HEK293 (cell line): ENCODE measurements around the gene STON2.

Source experiments
- AEBP2 ChIP-seq: fragments of 450-650 bp; formaldehyde crosslinking; IDR thresholded peaks from 2 replicates; pipeline ENCODE4 v1.5.1; 2016; ENCODE audit warnings: missing biosample characterization, missing genetic modification characterization, borderline replicate concordance
- EGR2 ChIP-seq: fragments of 450-650 bp; formaldehyde crosslinking; IDR thresholded peaks from 2 replicates; pipeline ENCODE4 v1.5.1; 2016; ENCODE audit warnings: low read depth, missing biosample characterization, missing genetic modification characterization
- GFI1B ChIP-seq: fragments of 450-650 bp; formaldehyde crosslinking; IDR thresholded peaks from 2 replicates; pipeline ENCODE4 v1.5.1; 2016; ENCODE audit warnings: missing biosample characterization, missing genetic modification characterization
- KLF17 ChIP-seq: fragments of 450-650 bp; formaldehyde crosslinking; IDR thresholded peaks from 2 replicates; pipeline ENCODE4 v1.5.1; 2016; ENCODE audit warnings: missing biosample characterization, missing genetic modification characterization
- PRDM10 ChIP-seq: fragments of 450-650 bp; formaldehyde crosslinking; IDR thresholded peaks from 2 replicates; pipeline ENCODE4 v1.5.1; 2016; ENCODE audit warnings: missing biosample characterization, missing genetic modification characterization
- RBAK ChIP-seq: fragments of 450-650 bp; formaldehyde crosslinking; IDR thresholded peaks from 2 replicates; pipeline ENCODE4 v1.5.1; 2016; ENCODE audit warnings: missing biosample characterization, missing genetic modification characterization
- SCRT2 ChIP-seq: fragments of 450-650 bp; formaldehyde crosslinking; IDR thresholded peaks from 2 replicates; pipeline ENCODE4 v1.5.1; 2016; ENCODE audit warnings: missing biosample characterization, missing genetic modification characterization
- YY1 ChIP-seq: fragments of 450-650 bp; formaldehyde crosslinking; IDR thresholded peaks from 2 replicates; pipeline ENCODE4 v1.5.1; 2018; ENCODE audit warnings: missing biosample characterization, missing genetic modification characterization
- ZBTB11 ChIP-seq: fragments of 450-650 bp; formaldehyde crosslinking; conservative IDR thresholded peaks from 2 replicates; pipeline ENCODE4 v1.5.1; 2016; ENCODE audit warnings: low read depth, missing biosample characterization, missing genetic modification characterization
- ZBTB21 ChIP-seq: fragments of 450-650 bp; formaldehyde crosslinking; IDR thresholded peaks from 2 replicates; pipeline ENCODE4 v1.5.1; 2017; ENCODE audit warnings: missing biosample characterization, missing genetic modification characterization
- ZBTB26 ChIP-seq: fragments of 450-650 bp; formaldehyde crosslinking; optimal IDR thresholded peaks from 2 replicates; pipeline ENCODE3; 2016; ENCODE audit warnings: missing biosample characterization, mild to moderate bottlenecking, missing genetic modification characterization
- ZBTB7A ChIP-seq: fragments of 450-650 bp; formaldehyde crosslinking; IDR thresholded peaks from 2 replicates; pipeline ENCODE4 v1.5.1; 2016; ENCODE audit warnings: low read depth, missing biosample characterization, missing genetic modification characterization
- ZEB2 ChIP-seq: fragments of 450-650 bp; formaldehyde crosslinking; IDR thresholded peaks from 2 replicates; pipeline ENCODE4 v1.5.1; 2016; ENCODE audit warnings: missing biosample characterization, missing genetic modification characterization
- ZNF239 ChIP-seq: fragments of 450-650 bp; formaldehyde crosslinking; IDR thresholded peaks from 2 replicates; pipeline ENCODE4 v1.5.1; 2016; ENCODE audit warnings: missing biosample characterization, missing genetic modification characterization
- ZNF324 ChIP-seq: fragments of 450-650 bp; formaldehyde crosslinking; IDR thresholded peaks from 2 replicates; pipeline ENCODE4 v1.5.1; 2016; ENCODE audit warnings: missing biosample characterization, missing genetic modification characterization
- ZNF335 ChIP-seq: fragments of 450-650 bp; formaldehyde crosslinking; conservative IDR thresholded peaks from 2 replicates; pipeline ENCODE4 v1.5.1; 2016; ENCODE audit warnings: missing biosample characterization, missing genetic modification characterization
- ZNF366 ChIP-seq: fragments of 450-650 bp; formaldehyde crosslinking; conservative IDR thresholded peaks from 2 replicates; pipeline ENCODE4 v1.5.1; 2016; ENCODE audit warnings: missing biosample characterization, missing genetic modification characterization
- ZNF621 ChIP-seq: fragments of 450-650 bp; formaldehyde crosslinking; IDR thresholded peaks from 2 replicates; pipeline ENCODE4 v1.5.1; 2017; ENCODE audit warnings: missing biosample characterization, missing genetic modification characterization
- ZNF623 ChIP-seq: fragments of 450-650 bp; formaldehyde crosslinking; IDR thresholded peaks from 2 replicates; pipeline ENCODE4 v1.5.1; 2016; ENCODE audit warnings: missing biosample characterization, missing genetic modification characterization
- ZNF629 ChIP-seq: fragments of 450-650 bp; formaldehyde crosslinking; IDR thresholded peaks from 2 replicates; pipeline ENCODE4 v1.5.1; 2017; ENCODE audit warnings: missing biosample characterization, missing genetic modification characterization
- ZNF639 ChIP-seq: fragments of 450-650 bp; formaldehyde crosslinking; IDR thresholded peaks from 2 replicates; pipeline ENCODE4 v1.5.1; 2016; ENCODE audit warnings: missing biosample characterization, missing genetic modification characterization
- ZNF692 ChIP-seq: fragments of 450-650 bp; formaldehyde crosslinking; IDR thresholded peaks from 2 replicates; pipeline ENCODE4 v1.5.1; 2016; ENCODE audit warnings: missing biosample characterization, missing genetic modification characterization
- ZNF707 ChIP-seq: fragments of 450-650 bp; formaldehyde crosslinking; IDR thresholded peaks from 2 replicates; pipeline ENCODE4 v1.5.1; 2016; ENCODE audit warnings: missing biosample characterization, missing genetic modification characterization
- ZNF791 ChIP-seq: fragments of 450-650 bp; formaldehyde crosslinking; IDR thresholded peaks from 2 replicates; pipeline ENCODE4 v1.5.1; 2016; ENCODE audit warnings: missing biosample characterization, missing genetic modification characterization
- ZNF830 ChIP-seq: fragments of 450-650 bp; IDR thresholded peaks from 2 replicates; pipeline ENCODE4 v1.5.0; 2018; ENCODE audit warnings: missing biosample characterization, missing genetic modification characterization, low read depth, mild to moderate bottlenecking, moderate library complexity

STON2 gene

GRCh38 chr14:81436296-81437138 lies 36.4 kb upstream of the STON2 start (continued):
- peak; percentile 60; the same call in 1 of the 2 replicates for TF ChIP-seq ZBTB7A (tag by site-specific recombination)
- TF ChIP-seq PRDM10 (tag by site-specific recombination), result peak; percentile 74
- TF ChIP-seq ZBTB26 (tag by site-specific recombination), result no peak
- TF ChIP-seq ZNF707, result no peak
- TF ChIP-seq ZNF335 (tag by site-specific recombination), result peak; percentile 58
- no peak for TF ChIP-seq ZNF639 (tag by site-specific recombination)
- TF ChIP-seq ZNF791 (tag by site-specific recombination), result no peak
- no peak for TF ChIP-seq SCRT2 (tag by site-specific recombination)
- TF ChIP-seq ZNF366, result no peak; the same call in 1 of the 2 replicates
- TF ChIP-seq ZNF692 (tag by site-specific recombination), result peak; percentile 76
- TF ChIP-seq ZNF623 (tag by site-specific recombination), result no peak
- TF ChIP-seq ZBTB11 (tag by site-specific recombination), result no peak; the same call in 1 of the 2 replicates
- TF ChIP-seq ZNF629 (tag by site-specific recombination), result no peak
- TF ChIP-seq KLF17 (tag by site-specific recombination), result no peak
- no peak for TF ChIP-seq RBAK (tag by site-specific recombination)
- no peak for TF ChIP-seq GFI1B (tag by site-specific recombination)
- TF ChIP-seq ZEB2 (tag by site-specific recombination), result 0 out of 2 replicates have a peak, but pooled peaks have one; percentile 17
- no peak for TF ChIP-seq YY1 (tag by site-specific recombination)
- no peak for TF ChIP-seq EGR2
- no peak for TF ChIP-seq ZNF621 (tag by site-specific recombination)
- no peak for TF ChIP-seq ZNF830 (tag by site-specific recombination)
- no peak for TF ChIP-seq AEBP2 (tag by site-specific recombination)
- no peak for TF ChIP-seq ZNF239
- TF ChIP-seq ZNF324, result no peak; the same call in 1 of the 2 replicates
- no peak for TF ChIP-seq ZBTB21
